SW480 (cell line): Measurements from ENCODE around the gene MARCHF10.
A peak's percentile ranks its signal among the peaks of the same experiment; 100 is the strongest.

Experiments
- DNase-seq: peaks from one replicate; pipeline ENCODE4 v3.0.0-alpha.2; 2016; ENCODE audit warnings: low spot score

The MARCHF10 gene

GRCh38 chr17:62753562-62753961, 54.6 kb downstream of the MARCHF10 start:
- DNase-seq: no peak

GRCh38 chr17:62751060-62751691, 56.9 kb downstream of the MARCHF10 start:
- DNase-seq: no peak

DNA sequence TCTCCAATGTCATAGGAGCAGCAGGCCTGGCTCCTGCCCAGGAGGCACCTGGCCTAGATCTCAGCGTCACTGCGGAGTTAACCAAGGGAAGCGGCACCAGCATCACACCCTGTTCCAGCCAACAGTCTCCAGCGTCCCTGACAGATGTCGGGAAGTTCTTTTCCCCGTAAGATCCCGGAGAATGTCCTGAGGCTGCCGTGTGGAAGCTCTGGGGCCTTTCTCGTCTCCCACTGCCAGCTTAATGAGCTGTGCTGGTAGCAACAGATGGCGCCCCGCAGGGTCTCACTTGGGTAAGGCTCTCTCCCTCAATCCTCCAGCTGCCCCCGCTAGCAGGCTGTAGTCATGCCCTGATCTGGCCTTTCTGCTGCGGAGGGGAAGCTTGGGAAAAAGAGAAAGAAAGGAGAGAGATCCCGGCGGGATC, 57.5 kb downstream of the MARCHF10 start:
- DNase-seq: no peak

- no peak for DNase-seq
These were observed 58.2 kb downstream of the MARCHF10 start for GRCh38 chr17:62749926-62750325.

DNA sequence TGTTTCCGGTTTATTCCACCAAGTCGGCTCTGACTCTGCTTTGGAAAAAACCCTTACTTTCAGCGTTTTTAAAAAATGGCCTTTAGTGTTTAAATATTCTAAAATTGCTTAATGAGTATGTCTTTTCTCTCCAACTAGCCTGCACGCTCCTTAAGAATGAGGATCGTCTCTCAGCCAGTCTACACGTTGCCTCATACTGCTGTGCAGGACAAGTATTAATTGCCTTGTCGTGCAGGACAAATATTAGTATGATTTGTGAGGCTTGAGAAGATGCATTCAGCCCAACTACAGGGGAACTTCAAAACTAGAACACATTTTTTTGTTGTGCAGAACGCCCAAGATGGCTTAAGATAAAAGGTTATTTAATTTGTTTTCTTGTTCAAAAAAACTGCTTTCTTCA, 61.2 kb downstream of the MARCHF10 start:
- no peak for DNase-seq

DNA sequence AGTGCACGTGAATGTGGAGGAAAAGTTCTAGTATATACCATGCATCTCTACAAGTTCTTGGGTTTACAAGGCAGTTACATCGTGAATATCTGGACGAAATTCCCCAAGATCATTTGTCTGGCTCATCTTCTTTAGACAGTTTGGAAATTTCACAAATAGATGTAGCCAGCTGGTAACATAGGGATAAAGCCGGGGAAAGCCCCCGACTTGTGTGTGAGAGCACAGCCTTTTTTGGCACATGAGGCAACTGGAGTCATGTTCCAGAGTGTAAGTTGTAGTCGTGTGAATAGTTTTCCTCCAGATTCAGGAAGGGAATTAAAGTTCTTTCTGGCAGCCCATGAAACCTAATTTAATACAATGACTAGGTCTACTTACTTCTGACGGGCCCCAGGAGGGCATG, 62.3 kb downstream of the MARCHF10 start:
- DNase-seq: no peak

DNA sequence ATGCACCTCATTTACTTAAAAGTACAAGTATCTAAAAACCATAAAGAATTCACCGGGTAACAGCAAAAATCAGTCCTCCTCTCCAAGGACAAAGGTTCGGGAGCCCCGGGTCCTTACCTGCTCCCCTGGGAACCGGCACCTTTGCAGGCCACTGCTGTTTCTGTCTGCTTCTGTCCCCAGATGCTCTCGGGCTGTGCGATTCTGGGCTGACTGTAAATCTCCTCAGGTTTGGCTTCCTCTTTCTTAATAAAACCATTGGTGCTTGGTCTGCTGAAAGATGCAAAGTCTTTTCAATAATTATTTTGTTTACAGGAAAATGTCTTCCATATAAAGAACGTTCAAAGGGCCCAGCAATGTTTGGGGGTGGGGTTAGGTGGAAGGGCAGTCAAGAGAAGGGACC, 63.9 kb downstream of the MARCHF10 start:
- DNase-seq: no peak

- no peak for DNase-seq
These were observed 66.8 kb downstream of the MARCHF10 start for GRCh38 chr17:62741290-62741689.

DNA sequence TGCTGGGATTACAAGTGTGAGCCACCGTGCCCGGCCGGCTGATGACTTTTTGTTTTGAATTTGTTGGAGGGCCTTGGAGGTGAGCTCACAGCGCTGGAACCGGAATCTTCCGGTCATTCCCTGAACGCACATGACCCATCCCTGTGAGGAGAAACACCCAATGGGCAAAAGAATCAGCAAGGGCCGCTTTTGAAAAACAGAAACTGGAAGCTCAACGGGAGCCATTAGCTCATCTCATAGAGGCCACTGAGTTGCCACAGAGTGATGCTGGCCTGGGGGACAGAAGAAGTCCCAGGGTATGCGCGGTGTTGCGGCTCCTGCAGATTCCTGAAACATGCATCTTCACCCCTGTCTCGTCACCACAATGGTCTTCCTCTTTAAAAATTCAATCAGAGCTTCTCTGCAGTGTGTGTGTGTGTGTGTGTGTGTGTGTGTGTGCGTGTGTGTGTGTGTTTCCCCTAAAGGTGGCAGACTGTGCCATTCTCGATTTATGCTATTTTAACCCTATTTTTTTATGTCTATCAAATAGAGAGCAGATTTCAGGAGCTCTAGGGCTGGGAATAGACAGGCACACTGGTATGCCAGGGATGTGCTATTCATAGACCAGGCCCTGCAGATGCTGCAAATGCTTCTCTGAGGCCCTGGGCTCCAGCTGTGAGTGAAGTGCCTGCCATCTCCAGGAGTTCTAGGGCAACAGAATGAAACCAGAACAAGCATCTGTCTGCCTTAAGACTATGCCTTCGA, 68.3 kb downstream of the MARCHF10 start:
- DNase-seq: no peak

GRCh38 chr17:62738281-62738680, 69.8 kb downstream of the MARCHF10 start:
- no peak for DNase-seq

DNA sequence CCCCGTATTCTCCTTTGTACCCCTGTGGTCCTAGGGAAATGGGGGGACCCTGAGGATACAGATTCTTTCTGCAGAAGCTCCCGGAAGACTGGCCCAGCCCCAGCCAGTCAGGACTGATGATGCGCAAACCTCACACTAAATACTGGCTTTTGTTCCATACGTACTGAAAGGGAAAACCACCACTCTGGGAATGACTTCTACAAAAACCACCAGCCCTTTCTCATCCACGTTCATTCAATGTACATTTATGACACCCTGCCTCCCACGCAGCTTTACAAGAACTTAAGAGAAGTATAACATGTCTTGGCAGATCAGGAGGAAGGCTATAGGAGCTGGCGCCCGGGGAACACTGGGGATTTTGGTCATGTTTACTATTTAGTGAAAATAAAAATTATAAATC, 70.6 kb downstream of the MARCHF10 start:
- no peak for DNase-seq

DNA sequence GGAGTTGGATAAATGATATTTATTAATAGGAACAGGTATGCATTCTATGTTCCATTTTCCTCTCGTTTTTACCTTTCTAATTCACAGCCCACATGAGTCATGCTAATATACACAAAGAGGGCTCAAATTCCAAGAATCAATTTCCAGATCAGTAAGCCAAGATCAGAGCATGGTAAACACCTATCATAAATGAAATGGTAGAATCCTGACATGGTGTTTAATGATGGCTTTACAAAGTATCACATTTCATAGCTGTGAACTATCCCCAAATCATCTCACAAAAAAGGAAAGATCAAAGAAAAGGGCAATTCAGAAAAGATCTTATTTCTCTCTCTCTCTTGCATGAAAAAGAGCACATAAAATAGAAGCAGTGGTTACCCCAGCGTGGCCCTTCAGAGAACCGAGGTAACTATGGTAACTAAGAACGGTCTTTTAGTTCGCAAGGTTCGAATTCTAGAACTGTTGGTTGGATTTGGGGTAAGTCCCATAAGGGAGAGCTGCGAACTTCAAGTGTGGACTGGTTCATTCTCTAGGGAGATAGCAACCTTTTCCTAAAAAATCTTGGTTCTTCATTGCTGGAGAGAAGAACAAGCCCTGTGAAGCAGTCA, 73.0 kb downstream of the MARCHF10 start:
- DNase-seq: peak; percentile 29

- DNase-seq: no peak
These were observed 76.0 kb downstream of the MARCHF10 start for GRCh38 chr17:62732125-62732524.

DNA sequence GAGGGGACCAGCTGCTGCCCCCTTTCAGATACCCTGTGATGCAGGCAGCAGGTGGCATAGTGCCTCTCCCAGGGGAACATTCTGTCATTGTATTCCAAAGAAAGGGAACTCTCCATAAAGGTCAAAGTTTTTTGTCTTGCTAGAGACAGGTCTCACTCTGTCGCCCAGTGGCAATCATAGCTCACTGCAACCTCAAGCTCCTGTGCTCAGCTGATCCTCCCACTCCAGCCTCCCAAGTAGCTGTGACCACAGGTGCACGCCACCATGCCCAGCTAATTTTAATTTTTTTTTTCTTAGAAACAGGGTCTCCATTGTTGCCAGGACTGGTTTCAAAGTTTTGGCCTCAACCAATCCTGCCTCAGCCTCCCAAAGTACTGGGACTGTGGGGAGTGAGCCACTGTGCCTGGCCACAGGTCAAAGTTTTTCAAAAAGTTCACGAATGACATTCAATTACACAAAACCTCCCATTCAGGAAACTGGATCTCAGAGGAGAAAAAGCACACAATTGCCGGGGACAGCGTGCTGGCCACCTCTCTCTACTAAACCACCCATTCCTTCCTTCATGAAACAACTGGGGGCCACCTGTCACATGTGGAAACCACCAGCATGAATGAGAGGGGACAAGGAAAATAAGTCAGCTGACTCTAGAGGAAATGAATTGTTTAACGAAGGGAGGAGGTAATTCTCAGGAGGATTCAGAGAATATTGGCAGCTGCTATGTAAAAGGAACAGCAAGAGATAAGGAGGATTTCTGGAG, 80.0 kb downstream of the MARCHF10 start:
- DNase-seq: no peak

DNA sequence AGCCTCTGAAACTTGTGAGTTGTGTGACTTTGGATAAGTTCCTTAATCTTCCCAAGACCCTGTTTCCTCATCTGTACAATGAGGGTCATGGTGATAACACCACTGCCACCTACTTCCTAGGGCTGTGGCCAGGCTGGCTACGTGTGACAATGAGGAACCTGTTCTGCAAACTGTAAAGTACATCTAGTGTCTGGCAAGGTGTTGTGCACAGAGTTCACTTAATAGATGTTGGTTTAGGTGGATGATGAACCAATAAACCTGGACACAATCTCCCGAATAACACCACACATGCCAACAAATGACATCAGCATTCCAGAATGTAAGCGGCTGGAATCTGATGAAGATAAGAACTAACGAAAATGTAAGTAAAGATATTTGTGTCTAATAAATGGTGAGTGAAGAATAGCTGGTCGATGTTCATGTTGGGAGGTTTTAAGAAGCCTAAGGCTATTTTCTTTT, 82.3 kb downstream of the MARCHF10 start:
- no peak for DNase-seq

DNA sequence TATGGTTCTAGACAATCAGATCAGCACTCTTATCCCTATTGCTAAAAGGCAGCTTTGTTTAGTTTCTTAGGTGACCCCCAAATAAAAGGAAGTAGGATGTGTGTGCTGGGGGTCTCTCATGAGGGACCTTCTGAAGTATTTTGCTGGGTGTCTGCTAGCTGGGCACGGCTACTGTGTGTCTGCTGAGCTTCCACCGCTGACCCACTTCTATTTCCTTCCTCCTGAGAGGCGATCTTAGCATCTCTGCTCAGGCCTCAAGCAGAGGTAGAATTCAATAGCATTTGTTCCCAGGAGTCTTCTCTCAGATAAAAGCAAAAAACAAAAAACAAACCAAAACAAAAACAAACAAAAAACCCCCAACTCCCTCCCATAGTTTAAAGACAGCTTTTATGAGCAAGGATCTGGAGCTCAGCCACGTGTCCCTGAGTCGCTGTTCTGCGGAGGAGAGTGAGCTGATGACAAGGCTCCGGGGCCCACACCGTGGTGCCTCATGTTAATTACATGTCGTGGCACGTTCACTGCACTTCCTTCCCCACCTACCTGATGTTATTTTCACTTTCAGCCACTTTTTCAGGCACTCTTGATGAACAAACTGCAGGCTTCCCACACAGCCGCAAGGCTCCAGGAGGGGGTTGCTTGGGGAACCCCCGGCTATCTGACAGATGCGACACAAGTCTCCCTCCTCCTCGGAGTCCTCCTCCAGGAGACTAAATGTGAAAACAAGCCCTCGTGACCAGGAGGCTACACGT, 83.5 kb downstream of the MARCHF10 start:
- DNase-seq: no peak

DNA sequence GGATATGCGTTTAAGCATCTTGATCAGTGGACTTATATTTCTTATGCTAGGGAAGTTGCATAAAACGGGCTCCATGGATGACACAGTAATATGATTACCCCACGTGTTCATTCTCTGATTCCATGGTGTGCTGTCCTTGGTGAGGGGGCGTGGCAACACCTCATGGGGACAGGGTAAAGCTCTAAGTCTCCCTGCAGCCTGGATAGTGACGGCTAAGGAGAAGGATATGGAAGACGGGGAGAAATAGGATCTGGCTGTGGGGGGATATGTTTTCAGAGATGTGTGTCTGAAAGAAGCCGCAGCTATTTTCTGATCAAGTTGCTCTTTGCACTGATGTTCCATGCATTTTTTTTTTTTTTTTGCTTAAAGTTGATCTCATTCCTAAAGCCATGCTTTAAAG, 84.3 kb downstream of the MARCHF10 start:
- DNase-seq: no peak

DNA sequence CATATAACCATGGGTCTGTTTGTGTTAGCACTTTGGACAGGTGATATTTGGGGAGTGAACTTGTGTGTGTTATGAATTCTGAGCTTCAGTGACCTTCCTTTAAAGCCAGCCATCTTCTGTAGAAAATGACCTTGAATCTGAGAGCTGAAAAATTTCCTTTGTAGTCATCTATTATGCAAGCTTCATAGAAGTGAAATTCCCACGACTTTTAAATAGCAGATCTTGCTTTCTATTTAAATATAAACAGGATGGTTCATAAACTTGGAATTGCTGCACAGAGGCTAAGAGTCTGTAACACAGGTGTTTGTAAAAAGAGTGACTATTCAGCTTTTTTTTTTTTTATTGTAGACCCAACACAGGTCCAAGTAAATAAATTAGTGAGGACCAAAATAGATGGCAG, 85.5 kb downstream of the MARCHF10 start:
- no peak for DNase-seq

GRCh38 chr17:62720126-62720850, 87.8 kb downstream of the MARCHF10 start:
- DNase-seq: no peak

- DNase-seq: no peak
These were observed 88.5 kb downstream of the MARCHF10 start for GRCh38 chr17:62719586-62719985.

DNA sequence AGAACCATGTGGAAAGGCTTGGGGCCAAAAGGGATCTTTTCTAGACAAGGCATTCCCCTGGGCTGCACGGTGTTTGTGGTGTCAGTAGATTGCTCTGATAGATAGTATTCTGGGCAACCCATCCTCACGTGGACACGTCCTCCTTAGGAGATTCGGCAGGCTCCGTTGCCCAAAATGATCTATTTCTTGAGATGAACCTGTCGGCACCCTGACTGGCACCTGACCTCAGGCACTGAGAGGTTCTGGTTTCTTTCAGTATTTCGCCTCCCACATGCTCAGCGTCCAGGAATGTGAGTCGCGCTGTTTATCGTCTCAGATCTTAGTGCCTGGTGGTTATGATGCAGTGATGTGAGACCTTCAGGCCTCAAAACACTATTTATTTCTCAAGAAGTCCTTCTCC, 89.7 kb downstream of the MARCHF10 start:
- no peak for DNase-seq
